NT2/D1 (cell line): ENCODE data around the gene CDCA4.

ENCODE experiments used
- SUZ12 ChIP-seq: IDR thresholded peaks from 2 replicates; pipeline ENCODE4 v1.6.1; 2011; ENCODE audit not compliant: insufficient read length, insufficient read depth; ENCODE audit errors: extremely low read depth
- YY1 ChIP-seq: IDR thresholded peaks from 2 replicates; pipeline ENCODE4 v1.6.1; 2011; ENCODE audit not compliant: insufficient read length, insufficient read depth
- ZNF274 ChIP-seq: IDR thresholded peaks from 2 replicates; pipeline ENCODE4 v1.6.1; 2011; ENCODE audit warnings: mild to moderate bottlenecking, low read depth, low read length

DNA sequence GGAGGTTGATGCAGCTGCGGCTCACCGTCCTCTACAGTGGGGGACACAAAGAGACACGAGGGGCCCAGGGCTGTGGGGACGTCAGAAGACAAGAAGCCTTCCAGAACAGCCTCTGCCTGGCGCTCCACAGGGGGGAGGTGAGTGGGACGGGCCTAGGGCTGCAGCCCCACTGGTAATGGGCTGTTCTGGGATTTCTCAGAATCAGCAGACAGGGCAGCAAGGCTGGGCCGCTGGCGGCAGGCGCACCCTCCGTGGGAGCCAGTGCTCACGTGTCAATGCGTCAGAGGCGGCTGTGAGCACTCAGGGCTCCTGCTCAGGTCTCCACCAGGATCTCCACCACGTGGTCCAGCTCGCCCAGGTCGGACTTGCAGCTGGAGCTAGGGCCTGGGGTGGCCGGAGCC is 10.0 kb downstream of the CDCA4 start:
- TF ChIP-seq YY1: no peak
- TF ChIP-seq SUZ12: no peak
- no peak for TF ChIP-seq ZNF274
